ENCODE results near the gene AGAP2. TPM values are rescaled to one million over a fixed set of nuclear protein-coding genes. Genes with fewer than 3 reads are reported as not detected.

Gene AGAP2
- total RNA-seq, 4 donors from 2014 or later: 0.45 to 1.4 (median 1.3) TPM

DNA sequence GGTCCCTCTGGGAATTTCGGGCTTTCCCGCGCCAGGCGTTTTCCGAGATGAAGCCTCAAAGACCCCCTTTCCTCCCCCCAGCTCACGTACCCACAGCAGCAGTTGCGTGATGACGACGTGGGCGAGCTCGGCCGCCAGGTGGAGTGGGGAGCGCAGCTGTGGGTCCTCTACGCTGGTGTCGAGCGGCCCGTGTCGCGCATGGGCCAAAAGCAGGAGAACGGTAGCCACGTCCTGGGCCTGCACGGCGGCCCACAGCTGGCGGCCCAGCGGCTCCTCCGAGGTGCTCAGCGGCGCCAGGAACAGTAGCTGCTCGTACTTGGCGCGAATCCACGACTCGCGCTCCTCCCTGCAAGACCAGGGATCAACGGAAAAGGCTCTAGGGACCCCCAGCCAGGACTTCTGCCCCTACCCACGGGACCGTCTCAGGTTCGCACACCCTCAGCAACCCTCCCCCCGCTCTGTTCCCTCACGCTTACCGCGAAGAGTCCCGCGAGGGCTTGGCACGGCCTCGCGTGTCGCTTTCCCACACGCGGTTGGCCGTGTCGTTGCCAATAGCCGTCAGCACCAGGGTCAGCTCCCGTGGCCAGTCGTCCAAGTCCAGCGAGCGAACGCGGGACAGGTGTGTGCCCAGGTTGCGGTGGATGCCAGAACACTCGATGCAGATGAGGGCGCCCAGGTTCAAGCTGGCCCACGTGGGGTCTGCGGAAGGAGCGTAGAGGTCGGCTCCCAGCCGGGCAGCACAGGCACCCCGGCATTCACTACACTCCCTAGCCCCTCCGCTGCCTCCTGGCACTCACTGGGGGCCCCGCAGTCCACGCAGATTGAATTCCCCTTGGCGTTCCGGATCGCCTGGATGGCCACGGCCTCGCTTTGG is 11.4 kb downstream of the AGAP2 start:
- Histone ChIP-seq H3K27me3 (no peaks in the 10 kb centered on the region), H3K9me3 (no peaks in the 10 kb centered on the region), H3K27ac (peak overlapping the region; percentile 66), H3K36me3 (peaks cover under 1% of the 10 kb centered on the region), H3K4me3 (peak overlapping the region; percentile 82), H3K4me1 (peaks cover 27% of the 10 kb centered on the region)
- TF ChIP-seq, protein P1, sequence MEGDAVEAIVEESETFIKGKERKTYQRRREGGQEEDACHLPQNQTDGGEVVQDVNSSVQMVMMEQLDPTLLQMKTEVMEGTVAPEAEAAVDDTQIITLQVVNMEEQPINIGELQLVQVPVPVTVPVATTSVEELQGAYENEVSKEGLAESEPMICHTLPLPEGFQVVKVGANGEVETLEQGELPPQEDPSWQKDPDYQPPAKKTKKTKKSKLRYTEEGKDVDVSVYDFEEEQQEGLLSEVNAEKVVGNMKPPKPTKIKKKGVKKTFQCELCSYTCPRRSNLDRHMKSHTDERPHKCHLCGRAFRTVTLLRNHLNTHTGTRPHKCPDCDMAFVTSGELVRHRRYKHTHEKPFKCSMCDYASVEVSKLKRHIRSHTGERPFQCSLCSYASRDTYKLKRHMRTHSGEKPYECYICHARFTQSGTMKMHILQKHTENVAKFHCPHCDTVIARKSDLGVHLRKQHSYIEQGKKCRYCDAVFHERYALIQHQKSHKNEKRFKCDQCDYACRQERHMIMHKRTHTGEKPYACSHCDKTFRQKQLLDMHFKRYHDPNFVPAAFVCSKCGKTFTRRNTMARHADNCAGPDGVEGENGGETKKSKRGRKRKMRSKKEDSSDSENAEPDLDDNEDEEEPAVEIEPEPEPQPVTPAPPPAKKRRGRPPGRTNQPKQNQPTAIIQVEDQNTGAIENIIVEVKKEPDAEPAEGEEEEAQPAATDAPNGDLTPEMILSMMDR (IDR thresholded peaks at IDR 0.05): peak in 1 of 2 donors; percentile 31
- no peak for TF ChIP-seq POLR2A (IDR thresholded peaks at IDR 0.05)
- TF ChIP-seq EP300 (IDR thresholded peaks at IDR 0.05): no peak
- peak in 1 of 3 donors; percentile 5 for TF ChIP-seq POLR2AphosphoS5 (IDR thresholded peaks at IDR 0.05)
- no peak for DNase-seq (ENCODE audit: low spot score in 2 of 2)
- 33% methylated on average over 46 of the region's 76 CpGs for WGBS

DNA sequence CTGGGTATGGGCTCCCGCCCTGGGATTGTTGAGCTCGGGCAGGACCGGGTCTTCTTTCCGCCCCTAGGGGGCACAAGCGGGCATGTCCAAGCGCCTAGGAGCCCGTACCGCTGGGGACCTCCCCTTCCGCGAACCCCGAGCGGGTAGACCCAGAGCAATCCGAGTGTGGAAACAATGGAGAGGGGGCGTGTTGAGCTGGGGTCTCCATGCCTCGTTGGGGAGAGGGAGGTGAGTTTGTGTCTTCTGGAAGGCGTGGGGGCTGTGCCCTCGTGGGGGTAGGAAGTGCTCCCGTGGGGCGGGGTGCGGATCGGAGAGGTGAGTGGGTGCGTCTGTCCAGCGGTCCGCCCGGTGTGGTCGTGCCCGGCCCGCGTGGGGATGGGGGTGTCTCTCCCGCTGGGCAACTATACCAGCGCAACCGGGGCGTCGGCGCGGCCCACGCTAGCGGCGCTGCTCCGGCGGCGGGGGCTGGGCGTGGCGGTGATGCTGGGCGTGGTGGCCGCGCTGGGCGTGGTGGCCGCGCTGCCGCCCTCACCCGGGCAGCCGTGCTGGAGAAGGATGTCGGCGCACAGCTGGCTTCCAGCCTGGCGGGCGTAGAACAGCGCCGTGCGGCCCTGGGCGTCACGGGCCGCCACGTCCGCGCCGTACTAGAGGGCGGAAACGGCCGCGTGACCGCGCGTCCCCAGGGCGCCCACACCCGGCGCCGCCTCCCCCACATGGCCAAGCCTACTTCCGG is 12.2 kb downstream of the AGAP2 start:
- no peaks in the 10 kb centered on the region for H3K27me3 ChIP-seq
- H3K36me3 ChIP-seq: peaks cover 8% of the 10 kb centered on the region
- H3K4me1 ChIP-seq: peaks cover 27% of the 10 kb centered on the region
- H3K4me3 ChIP-seq: peak overlapping the region; percentile 82
- 13% methylated on average over 16 of the region's 79 CpGs for WGBS
- TF ChIP-seq, protein P1 (IDR thresholded peaks at IDR 0.05): peak; percentile 41 to 86
- TF ChIP-seq POLR2AphosphoS5 (IDR thresholded peaks at IDR 0.05) (no peak), EP300 (IDR thresholded peaks at IDR 0.05) (no peak), POLR2A (IDR thresholded peaks at IDR 0.05) (no peak)
- H3K9me3 ChIP-seq: no peaks in the 10 kb centered on the region
- peak overlapping the region; percentile 66 for H3K27ac ChIP-seq
- peak; percentile 90 to 92 for DNase-seq (ENCODE audit: low spot score in 2 of 2)

- 14% methylated on average over 8 of the region's 10 CpGs for WGBS
- Histone ChIP-seq H3K27ac (no peak overlapping the region), H3K27me3 (no peaks in the 10 kb centered on the region), H3K4me1 (peaks cover 27% of the 10 kb centered on the region), H3K9me3 (no peaks in the 10 kb centered on the region), H3K4me3 (peak overlapping the region; percentile 82), H3K36me3 (peaks cover 13% of the 10 kb centered on the region)
- TF ChIP-seq POLR2A (IDR thresholded peaks at IDR 0.05) (no peak), POLR2AphosphoS5 (IDR thresholded peaks at IDR 0.05) (no peak)
- DNase-seq (ENCODE audit: low spot score in 2 of 2): no peak
These were observed 12.7 kb downstream of the AGAP2 start for GRCh38 chr12:57725851-57726150.

GRCh38 chr12:57724936-57725740 is 13.4 kb downstream of the AGAP2 start:
- Histone ChIP-seq H3K36me3 (peaks cover 20% of the 10 kb centered on the region), H3K27ac (no peak overlapping the region), H3K4me3 (peak overlapping the region; percentile 82), H3K27me3 (no peaks in the 10 kb centered on the region), H3K9me3 (no peaks in the 10 kb centered on the region), H3K4me1 (peaks cover 27% of the 10 kb centered on the region)
- 50% methylated on average over 11 of the region's 11 CpGs for WGBS
- no peak for DNase-seq (ENCODE audit: low spot score in 2 of 2)
- TF ChIP-seq POLR2AphosphoS5 (IDR thresholded peaks at IDR 0.05) (no peak), EP300 (IDR thresholded peaks at IDR 0.05) (no peak), POLR2A (IDR thresholded peaks at IDR 0.05) (no peak)
- TF ChIP-seq, protein P1 (IDR thresholded peaks at IDR 0.05): no peak

DNA sequence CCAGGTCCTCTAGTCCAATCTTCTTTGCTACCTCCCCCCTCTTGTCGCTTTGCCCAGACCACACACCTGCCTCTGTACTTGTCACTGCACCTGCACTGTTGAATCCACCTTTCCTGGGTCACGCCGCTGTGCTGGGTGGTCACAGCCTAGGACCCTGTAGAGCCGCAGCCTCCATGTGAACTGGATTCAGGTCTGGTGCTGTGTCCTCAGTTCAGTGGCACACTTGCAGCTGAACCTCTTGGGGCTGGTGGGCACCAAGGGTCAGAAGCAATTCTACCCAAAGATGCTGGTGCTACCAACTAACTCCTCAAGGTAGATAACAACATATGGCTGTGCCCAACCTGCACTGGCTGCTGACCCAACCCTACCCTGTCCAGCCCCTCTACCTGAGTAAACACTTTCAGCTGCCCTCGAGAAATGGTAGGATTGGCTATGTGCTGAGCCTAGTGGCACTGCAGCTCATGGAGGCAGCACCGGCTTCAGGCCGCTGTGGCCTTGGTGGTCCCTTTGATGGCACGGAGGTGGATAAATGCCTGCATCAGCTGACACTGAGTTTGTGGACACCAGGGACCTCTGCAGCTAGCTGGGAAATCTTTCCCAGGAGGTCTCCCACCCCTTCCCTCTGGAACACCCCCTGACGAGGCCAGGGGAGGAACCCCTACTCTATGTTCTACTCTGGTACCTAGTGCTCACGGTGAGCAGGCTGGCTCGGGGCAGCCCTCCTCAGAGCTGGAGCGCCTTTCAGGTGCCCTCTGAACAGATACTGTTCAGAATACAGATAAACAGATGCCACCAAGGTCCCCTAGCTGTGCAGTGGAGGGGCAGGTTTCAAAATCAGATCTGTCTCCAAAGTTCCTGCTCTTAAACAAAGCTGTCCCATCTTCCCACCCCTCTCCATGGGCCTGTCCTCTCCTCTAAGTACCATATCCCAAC is 14.3 kb downstream of the AGAP2 start:
- DNase-seq (ENCODE audit: low spot score in 2 of 2): no peak
- peaks cover 27% of the 10 kb centered on the region for H3K4me1 ChIP-seq
- H3K4me3 ChIP-seq: no peak overlapping the region
- TF ChIP-seq EP300 (IDR thresholded peaks at IDR 0.05) (no peak), POLR2A (IDR thresholded peaks at IDR 0.05) (no peak), POLR2AphosphoS5 (IDR thresholded peaks at IDR 0.05) (no peak)
- TF ChIP-seq, protein P1 (IDR thresholded peaks at IDR 0.05): no peak
- WGBS: 78% methylated on average over 8 of the region's 12 CpGs
- no peak overlapping the region for H3K27ac ChIP-seq
- no peaks in the 10 kb centered on the region for H3K9me3 ChIP-seq
- H3K36me3 ChIP-seq: peaks cover 29% of the 10 kb centered on the region
- H3K27me3 ChIP-seq: no peaks in the 10 kb centered on the region
